Measurements from ENCODE around the gene NEUROD2. TPM values are rescaled to one million over a fixed set of nuclear protein-coding genes. Genes with fewer than 3 reads are reported as not detected.

The NEUROD2 gene
- total RNA-seq, 2 donors from 2014 or later = not detected

DNA sequence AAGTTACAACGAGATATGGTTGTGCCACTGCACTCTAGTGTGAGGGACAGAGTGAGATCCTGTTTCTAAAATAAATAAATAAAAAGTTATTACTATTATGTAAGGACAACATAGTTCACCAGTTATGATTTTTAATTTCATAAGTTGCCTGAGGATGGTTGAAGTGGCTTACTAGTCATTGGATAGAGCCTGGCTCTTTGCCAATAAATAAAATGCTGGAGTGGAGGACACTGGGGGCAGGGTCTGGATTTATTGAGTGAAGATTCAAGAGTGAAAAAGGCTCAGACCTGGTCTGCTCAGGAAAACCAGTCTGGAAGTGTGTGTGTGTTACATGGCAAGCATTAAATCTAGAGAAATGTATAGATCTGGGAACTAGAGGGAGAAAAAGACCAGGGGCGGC, 31.3 kb upstream of the NEUROD2 start:
- no peaks in the 10 kb centered on the region for H3K36me3 ChIP-seq
- DNase-seq (ENCODE audit: low spot score) = no peak
- H3K4me1 ChIP-seq (ENCODE audit: control insufficient read depth in 1 of 2, low read depth in 2 of 2) = peaks cover 29 to 48% of the 10 kb centered on the region in 2 donors
- no peak overlapping the region for H3K27ac ChIP-seq
- TF ChIP-seq, protein P1, sequence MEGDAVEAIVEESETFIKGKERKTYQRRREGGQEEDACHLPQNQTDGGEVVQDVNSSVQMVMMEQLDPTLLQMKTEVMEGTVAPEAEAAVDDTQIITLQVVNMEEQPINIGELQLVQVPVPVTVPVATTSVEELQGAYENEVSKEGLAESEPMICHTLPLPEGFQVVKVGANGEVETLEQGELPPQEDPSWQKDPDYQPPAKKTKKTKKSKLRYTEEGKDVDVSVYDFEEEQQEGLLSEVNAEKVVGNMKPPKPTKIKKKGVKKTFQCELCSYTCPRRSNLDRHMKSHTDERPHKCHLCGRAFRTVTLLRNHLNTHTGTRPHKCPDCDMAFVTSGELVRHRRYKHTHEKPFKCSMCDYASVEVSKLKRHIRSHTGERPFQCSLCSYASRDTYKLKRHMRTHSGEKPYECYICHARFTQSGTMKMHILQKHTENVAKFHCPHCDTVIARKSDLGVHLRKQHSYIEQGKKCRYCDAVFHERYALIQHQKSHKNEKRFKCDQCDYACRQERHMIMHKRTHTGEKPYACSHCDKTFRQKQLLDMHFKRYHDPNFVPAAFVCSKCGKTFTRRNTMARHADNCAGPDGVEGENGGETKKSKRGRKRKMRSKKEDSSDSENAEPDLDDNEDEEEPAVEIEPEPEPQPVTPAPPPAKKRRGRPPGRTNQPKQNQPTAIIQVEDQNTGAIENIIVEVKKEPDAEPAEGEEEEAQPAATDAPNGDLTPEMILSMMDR (IDR thresholded peaks at IDR 0.05) = no peak
- no peaks in the 10 kb centered on the region for H3K9me3 ChIP-seq
- ATAC-seq (ENCODE audit: insufficient number of reproducible peaks, low FRiP score, low read depth) = no peak
- H3K4me3 ChIP-seq = no peak overlapping the region
- no peaks in the 10 kb centered on the region for H3K27me3 ChIP-seq (replicated peaks; ENCODE audit: insufficient read depth)

DNA sequence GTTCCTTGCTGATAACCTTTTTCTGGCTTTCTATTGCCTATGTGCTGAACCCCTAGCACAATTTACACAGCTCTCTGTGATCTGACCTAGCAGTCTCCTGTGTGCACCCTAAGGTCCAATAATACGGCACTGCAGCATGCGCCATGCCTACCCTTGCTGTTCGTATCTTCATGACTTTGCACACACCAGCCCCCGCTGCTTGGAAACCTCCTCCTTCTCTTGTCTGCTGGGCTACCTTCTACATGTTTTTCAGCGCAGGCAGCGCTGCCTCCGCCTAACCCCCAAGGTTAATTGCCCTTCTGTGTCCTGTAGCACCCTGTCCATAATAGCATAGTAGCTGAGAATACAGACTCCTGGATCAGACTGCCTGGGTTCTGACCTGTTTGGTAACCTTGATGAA, 30.6 kb upstream of the NEUROD2 start:
- Histone ChIP-seq H3K4me1 (ENCODE audit: control insufficient read depth in 1 of 2, low read depth in 2 of 2) (peaks cover 29 to 44% of the 10 kb centered on the region in 2 donors), H3K4me3 (peak overlapping the region; percentile 92), H3K27me3 (replicated peaks; ENCODE audit: insufficient read depth) (no peaks in the 10 kb centered on the region), H3K27ac (no peak overlapping the region), H3K36me3 (no peaks in the 10 kb centered on the region), H3K9me3 (no peaks in the 10 kb centered on the region)
- ATAC-seq (ENCODE audit: insufficient number of reproducible peaks, low FRiP score, low read depth) (no peak), DNase-seq (ENCODE audit: low spot score) (no peak)
- TF ChIP-seq, protein P1 (IDR thresholded peaks at IDR 0.05) = no peak

DNA sequence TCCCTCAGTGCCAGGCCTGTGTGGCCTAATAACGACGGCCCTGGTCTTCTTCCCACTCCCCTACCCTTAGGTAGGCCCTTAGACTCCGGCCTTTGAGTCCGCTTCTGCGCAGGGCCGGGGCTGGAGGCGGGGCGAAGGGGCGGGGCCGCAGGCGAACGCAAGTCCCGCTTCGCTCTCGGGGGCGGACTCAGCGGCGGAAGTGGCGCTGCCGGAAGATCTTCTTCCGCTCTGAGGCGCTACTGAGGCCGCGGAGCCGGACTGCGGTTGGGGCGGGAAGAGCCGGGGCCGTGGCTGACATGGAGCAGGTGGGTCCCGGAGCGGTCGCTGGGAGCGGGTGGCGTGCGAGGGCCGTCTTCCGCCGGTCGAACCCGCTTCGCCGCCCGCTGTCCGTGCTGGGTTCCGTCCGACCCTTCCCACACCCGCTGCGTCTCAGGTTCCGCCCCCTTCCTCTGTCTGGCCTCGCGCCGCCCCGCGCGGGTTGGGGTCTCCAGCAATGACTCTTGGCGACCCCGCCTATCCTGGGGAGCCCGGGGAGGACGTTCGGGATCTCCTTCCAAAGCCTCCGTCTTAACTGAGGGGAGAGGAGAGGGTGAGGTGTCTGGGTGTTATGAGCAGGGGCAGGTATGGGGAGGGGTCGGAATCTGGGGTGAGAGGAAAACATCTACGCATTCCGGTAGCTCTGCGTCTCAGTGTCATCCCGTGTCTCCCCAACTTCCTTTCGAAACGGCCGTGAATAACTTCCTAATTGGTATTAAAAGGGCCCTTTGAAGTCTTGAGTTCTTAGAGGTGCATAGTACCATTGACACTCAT, 29.4 kb upstream of the NEUROD2 start, which contains the start of gene STARD3:
TSS of gene STARD3 (plus strand) at position 218 of the 810 bp plus-strand sequence. CDS start 16,388 bp downstream, outside the sequence.
- H3K27ac ChIP-seq = peak within 1 kb of the TSS; percentile 69 to 75
- peak within 1 kb of the TSS; percentile 92 for H3K4me3 ChIP-seq
- H3K36me3 ChIP-seq = no peaks in the 10 kb centered on the region
- DNase-seq (ENCODE audit: low spot score) (peak; percentile 44), ATAC-seq (ENCODE audit: insufficient number of reproducible peaks, low FRiP score, low read depth) (peak; percentile 69)
- no peaks in the 10 kb centered on the region for H3K9me3 ChIP-seq
- TF ChIP-seq, protein P1 (IDR thresholded peaks at IDR 0.05) = peak; percentile 17
- no peaks in the 10 kb centered on the region for H3K27me3 ChIP-seq (replicated peaks; ENCODE audit: insufficient read depth)
- H3K4me1 ChIP-seq (ENCODE audit: control insufficient read depth in 1 of 2, low read depth in 2 of 2) = peaks cover 29 to 36% of the 10 kb centered on the region in 2 donors

DNA sequence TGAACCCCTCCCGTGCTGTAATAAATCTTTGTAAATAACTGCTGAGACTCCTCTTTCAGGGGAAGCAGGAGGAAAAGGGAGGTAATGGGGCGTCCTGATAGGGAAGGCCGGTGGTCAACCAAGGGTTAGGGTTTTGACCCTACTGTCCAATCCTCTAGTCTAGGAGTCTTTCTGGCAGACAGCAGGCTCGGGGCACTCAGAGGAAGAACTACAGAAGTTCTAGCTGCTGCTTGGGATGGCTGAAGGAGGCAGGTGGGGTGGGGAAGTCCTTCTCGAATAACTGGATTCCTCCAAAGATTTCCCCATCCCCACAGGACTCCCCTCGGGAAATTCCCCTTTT, 28.8 kb upstream of the NEUROD2 start:
- TF ChIP-seq, protein P1 (IDR thresholded peaks at IDR 0.05) = no peak
- Histone ChIP-seq H3K36me3 (no peaks in the 10 kb centered on the region), H3K9me3 (no peaks in the 10 kb centered on the region), H3K27me3 (replicated peaks; ENCODE audit: insufficient read depth) (no peaks in the 10 kb centered on the region), H3K4me1 (ENCODE audit: control insufficient read depth in 1 of 2, low read depth in 2 of 2) (peaks cover 29 to 36% of the 10 kb centered on the region in 2 donors), H3K4me3 (peak overlapping the region; percentile 92), H3K27ac (peak overlapping the region; percentile 69 to 75)
- ATAC-seq (ENCODE audit: insufficient number of reproducible peaks, low FRiP score, low read depth) (no peak), DNase-seq (ENCODE audit: low spot score) (no peak)

DNA sequence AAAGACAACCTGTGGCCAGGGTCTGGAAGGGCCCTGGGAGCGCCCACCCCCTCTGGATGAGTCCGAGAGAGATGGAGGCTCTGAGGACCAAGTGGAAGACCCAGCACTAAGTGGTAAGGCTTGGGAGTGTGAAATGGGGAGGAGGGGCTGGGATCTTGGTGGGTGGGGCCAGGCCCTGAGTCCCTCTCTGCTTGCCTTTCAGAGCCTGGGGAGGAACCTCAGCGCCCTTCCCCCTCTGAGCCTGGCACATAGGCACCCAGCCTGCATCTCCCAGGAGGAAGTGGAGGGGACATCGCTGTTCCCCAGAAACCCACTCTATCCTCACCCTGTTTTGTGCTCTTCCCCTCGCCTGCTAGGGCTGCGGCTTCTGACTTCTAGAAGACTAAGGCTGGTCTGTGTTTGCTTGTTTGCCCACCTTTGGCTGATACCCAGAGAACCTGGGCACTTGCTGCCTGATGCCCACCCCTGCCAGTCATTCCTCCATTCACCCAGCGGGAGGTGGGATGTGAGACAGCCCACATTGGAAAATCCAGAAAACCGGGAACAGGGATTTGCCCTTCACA, 28.0 kb upstream of the NEUROD2 start:
- Histone ChIP-seq H3K27me3 (replicated peaks; ENCODE audit: insufficient read depth) (no peaks in the 10 kb centered on the region), H3K9me3 (no peaks in the 10 kb centered on the region), H3K4me1 (ENCODE audit: control insufficient read depth in 1 of 2, low read depth in 2 of 2) (peaks cover 26 to 36% of the 10 kb centered on the region in 2 donors), H3K36me3 (no peaks in the 10 kb centered on the region), H3K27ac (no peak overlapping the region), H3K4me3 (no peak overlapping the region)
- ATAC-seq (ENCODE audit: insufficient number of reproducible peaks, low FRiP score, low read depth) (no peak), DNase-seq (ENCODE audit: low spot score) (no peak)
- TF ChIP-seq, protein P1 (IDR thresholded peaks at IDR 0.05) = no peak

All from thoracic aorta (tissue), 2 donors.